ENCODE measurements around the gene TSNAX.

Gene TSNAX

GRCh38 chr1:231546693-231547092 is 18.2 kb downstream of the TSNAX start:
- no peak for TF ChIP-seq CTCF (IDR thresholded peaks at IDR 0.05; ENCODE audit: control insufficient read depth, extremely low read depth, insufficient read depth)
- H3K4me3 ChIP-seq (ENCODE audit: low read depth, low read length): no peak overlapping the region
- no peak for DNase-seq (ENCODE audit: low read depth)

GRCh38 chr1:231549733-231550447 is 21.4 kb downstream of the TSNAX start:
- no peak for TF ChIP-seq CTCF (IDR thresholded peaks at IDR 0.05; ENCODE audit: control insufficient read depth, extremely low read depth, insufficient read depth)
- no peak overlapping the region for H3K4me3 ChIP-seq (ENCODE audit: low read depth, low read length)
- DNase-seq (ENCODE audit: low read depth): no peak

- no peak for DNase-seq (ENCODE audit: low read depth)
- TF ChIP-seq CTCF (IDR thresholded peaks at IDR 0.05; ENCODE audit: control insufficient read depth, extremely low read depth, insufficient read depth): peak; percentile 56
- no peak overlapping the region for H3K4me3 ChIP-seq (ENCODE audit: low read depth, low read length)
Measured at GRCh38 chr1:231550448-231550781, 21.9 kb downstream of the TSNAX start.

GRCh38 chr1:231553320-231553719 is 24.9 kb downstream of the TSNAX start:
- TF ChIP-seq CTCF (IDR thresholded peaks at IDR 0.05; ENCODE audit: control insufficient read depth, extremely low read depth, insufficient read depth): no peak
- DNase-seq (ENCODE audit: low read depth): no peak
- no peak overlapping the region for H3K4me3 ChIP-seq (ENCODE audit: low read depth, low read length)

GRCh38 chr1:231554969-231555368 is 26.5 kb downstream of the TSNAX start:
- no peak overlapping the region for H3K4me3 ChIP-seq (ENCODE audit: low read depth, low read length)
- DNase-seq (ENCODE audit: low read depth): no peak
- no peak for TF ChIP-seq CTCF (IDR thresholded peaks at IDR 0.05; ENCODE audit: control insufficient read depth, extremely low read depth, insufficient read depth)

GRCh38 chr1:231557411-231557810 is 28.9 kb downstream of the TSNAX start:
- no peak overlapping the region for H3K4me3 ChIP-seq (ENCODE audit: low read depth, low read length)
- no peak for DNase-seq (ENCODE audit: low read depth)
- no peak for TF ChIP-seq CTCF (IDR thresholded peaks at IDR 0.05; ENCODE audit: control insufficient read depth, extremely low read depth, insufficient read depth)

All from LNCaP clone FGC (cell line).